Measurements from ENCODE around the gene FOXK2. TPM values are rescaled to one million over a fixed set of nuclear protein-coding genes. Genes with fewer than 3 reads are reported as not detected.
A peak's percentile ranks its signal among the peaks of the same experiment; 100 is the strongest.

The FOXK2 gene
- total RNA-seq, 1 experiment from 2014 or later: 72.0 TPM

GRCh38 chr17:82639628-82640027 is 120.1 kb downstream of the FOXK2 start:
- Histone ChIP-seq H3K9ac (ENCODE audit: extremely low read depth, insufficient read length, low read length) (no peak overlapping the region), H3K27ac (ENCODE audit: insufficient read length, low read depth, low read length) (no peak overlapping the region), H3K27me3 (ENCODE audit: insufficient read depth, low read length) (no peaks in the 10 kb centered on the region), H4K8ac (replicated peaks; ENCODE audit: insufficient read length, low read depth, low read length) (no peak overlapping the region), H2BK15ac (ENCODE audit: low read depth, low read length) (no peak overlapping the region), H3K4me1 (ENCODE audit: insufficient read depth, low read length) (no peaks in the 10 kb centered on the region), H4K20me1 (ENCODE audit: control insufficient read depth, insufficient read depth, insufficient read length) (no peaks in the 10 kb centered on the region), H3K56ac (ENCODE audit: insufficient read length, low read depth, low read length) (no peak overlapping the region), H3K23me2 (ENCODE audit: insufficient read length, low read depth, low read length, poor library complexity, severe bottlenecking) (no peaks in the 10 kb centered on the region), H3K9me3 (ENCODE audit: control insufficient read depth, low read depth, low read length) (no peaks in the 10 kb centered on the region), H3K4me2 (ENCODE audit: insufficient read depth, insufficient read length, low read length) (no peak overlapping the region), H2BK5ac (ENCODE audit: insufficient read length, low read length) (no peak overlapping the region), H2BK12ac (ENCODE audit: insufficient read length, low read depth, low read length) (no peak overlapping the region), H3K4ac (ENCODE audit: low read depth, low read length) (no peak overlapping the region), H4K91ac (ENCODE audit: insufficient read length, low read depth, low read length) (no peak overlapping the region), H3K18ac (ENCODE audit: insufficient read length, low read depth, low read length) (no peak overlapping the region), H4K5ac (ENCODE audit: insufficient read length, low read depth, low read length) (no peak overlapping the region), H3K23ac (ENCODE audit: insufficient read length, low read depth, low read length) (no peak overlapping the region), H3K79me1 (ENCODE audit: insufficient read depth, low read depth, low read length, poor library complexity, severe bottlenecking) (peaks cover 18% of the 10 kb centered on the region), H2AFZ (ENCODE audit: low read length) (no peak overlapping the region), H3K79me2 (ENCODE audit: insufficient read depth, low read length) (peaks cover 20% of the 10 kb centered on the region), H3T11ph (ENCODE audit: low read length) (no peak overlapping the region), H2BK20ac (ENCODE audit: low read depth, low read length, poor library complexity, severe bottlenecking) (no peak overlapping the region), H3K14ac (ENCODE audit: insufficient read depth, low read length) (no peak overlapping the region; the same call in 1 of the 2 replicates), H2AK5ac (ENCODE audit: insufficient read length, low read length) (no peak overlapping the region), H2BK120ac (ENCODE audit: low read depth, low read length, poor library complexity, severe bottlenecking) (no peak overlapping the region)
- Mint-ChIP-seq H3K4me1 (peaks cover 3 to 9% of the 10 kb centered on the region in 2 experiments; a peak in 3 of 4 replicates), H3K4me3 (no peak overlapping the region), H3K36me3 (ENCODE audit: insufficient read depth in 1 of 3, low read depth in 3 of 3) (peaks cover 28 to 71% (median 66%) of the 10 kb centered on the region in 3 experiments; a peak in 6 of 7 replicates), H3K27me3 (ENCODE audit: low read depth) (no peaks in the 10 kb centered on the region), H3K9me3 (no peaks in the 10 kb centered on the region), H3K27ac (peak overlapping the region in 2 of 3 experiments; percentile 4 to 6; a peak in 2 of 7 replicates)
- TF ChIP-seq, protein P1, sequence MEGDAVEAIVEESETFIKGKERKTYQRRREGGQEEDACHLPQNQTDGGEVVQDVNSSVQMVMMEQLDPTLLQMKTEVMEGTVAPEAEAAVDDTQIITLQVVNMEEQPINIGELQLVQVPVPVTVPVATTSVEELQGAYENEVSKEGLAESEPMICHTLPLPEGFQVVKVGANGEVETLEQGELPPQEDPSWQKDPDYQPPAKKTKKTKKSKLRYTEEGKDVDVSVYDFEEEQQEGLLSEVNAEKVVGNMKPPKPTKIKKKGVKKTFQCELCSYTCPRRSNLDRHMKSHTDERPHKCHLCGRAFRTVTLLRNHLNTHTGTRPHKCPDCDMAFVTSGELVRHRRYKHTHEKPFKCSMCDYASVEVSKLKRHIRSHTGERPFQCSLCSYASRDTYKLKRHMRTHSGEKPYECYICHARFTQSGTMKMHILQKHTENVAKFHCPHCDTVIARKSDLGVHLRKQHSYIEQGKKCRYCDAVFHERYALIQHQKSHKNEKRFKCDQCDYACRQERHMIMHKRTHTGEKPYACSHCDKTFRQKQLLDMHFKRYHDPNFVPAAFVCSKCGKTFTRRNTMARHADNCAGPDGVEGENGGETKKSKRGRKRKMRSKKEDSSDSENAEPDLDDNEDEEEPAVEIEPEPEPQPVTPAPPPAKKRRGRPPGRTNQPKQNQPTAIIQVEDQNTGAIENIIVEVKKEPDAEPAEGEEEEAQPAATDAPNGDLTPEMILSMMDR (conservative IDR thresholded peaks at IDR 0.05): no peak
- DNase-seq: no peak
- no CpG with 5 or more reads among the region's 14 CpGs for WGBS (ENCODE audit: extremely low coverage, insufficient read length, low lambda C conversion rate)

Data from H9 (cell line).